Neural crest cell (in vitro differentiated cells): ENCODE results near the gene MKRN2OS. TPM values are rescaled to one million over a fixed set of nuclear protein-coding genes. Genes with fewer than 3 reads are reported as not detected.

Source experiments
- DNase-seq: peaks from one replicate; pipeline ENCODE4 v3.0.0; 2021; ENCODE audit warnings: low read depth, mixed read lengths, low spot score
- H3K27ac Mint-ChIP-seq: one replicate; pipeline ENCODE4 v1.8.0; 2021; ENCODE audit warnings: mild to moderate bottlenecking, mixed read lengths; ENCODE audit not compliant: unreplicated experiment
- H3K27me3 Mint-ChIP-seq: 2 replicates; pipeline ENCODE4 v1.8.0; 2021; ENCODE audit warnings: low read depth, mild to moderate bottlenecking, mixed read lengths
- H3K36me3 Mint-ChIP-seq: 2 replicates; pipeline ENCODE4 v1.8.0; 2021; ENCODE audit warnings: low read depth, mild to moderate bottlenecking, mixed read lengths
- H3K4me1 Mint-ChIP-seq: 2 replicates; pipeline ENCODE4 v1.8.0; 2021; ENCODE audit warnings: mixed read lengths
- H3K4me3 Mint-ChIP-seq: one replicate; pipeline ENCODE4 v1.8.0; 2021; ENCODE audit warnings: mild to moderate bottlenecking, mixed read lengths
- H3K9me3 Mint-ChIP-seq: 2 replicates; pipeline ENCODE4 v1.8.0; 2021; ENCODE audit warnings: mixed read lengths
- total RNA-seq: library from RNA; stranded (reverse); gene quantifications from 2 replicates; pipeline ENCODE4 v1.2.1, GENCODE V29; 2021
- TF ChIP-seq, protein P1 (sequence below): fragments of 200-600 bp; sonication (generic); conservative IDR thresholded peaks from 2 replicates; pipeline ENCODE4 v1.5.0; 2021; ENCODE audit warnings: antibody characterized with exemption, mild to moderate bottlenecking

The MKRN2OS gene
- total RNA-seq, 1 donor from 2014 or later: not detected

GRCh38 chr3:12588039-12589009 is 43.0 kb upstream of the MKRN2OS start:
- no peak for DNase-seq
- Mint-ChIP-seq H3K36me3 (peaks cover 36% of the 10 kb centered on the region), H3K9me3 (no peaks in the 10 kb centered on the region), H3K27ac (no peak overlapping the region), H3K27me3 (no peaks in the 10 kb centered on the region), H3K4me3 (peak overlapping the region; percentile 5), H3K4me1 (peaks cover 31% of the 10 kb centered on the region)
- TF ChIP-seq, protein P1, sequence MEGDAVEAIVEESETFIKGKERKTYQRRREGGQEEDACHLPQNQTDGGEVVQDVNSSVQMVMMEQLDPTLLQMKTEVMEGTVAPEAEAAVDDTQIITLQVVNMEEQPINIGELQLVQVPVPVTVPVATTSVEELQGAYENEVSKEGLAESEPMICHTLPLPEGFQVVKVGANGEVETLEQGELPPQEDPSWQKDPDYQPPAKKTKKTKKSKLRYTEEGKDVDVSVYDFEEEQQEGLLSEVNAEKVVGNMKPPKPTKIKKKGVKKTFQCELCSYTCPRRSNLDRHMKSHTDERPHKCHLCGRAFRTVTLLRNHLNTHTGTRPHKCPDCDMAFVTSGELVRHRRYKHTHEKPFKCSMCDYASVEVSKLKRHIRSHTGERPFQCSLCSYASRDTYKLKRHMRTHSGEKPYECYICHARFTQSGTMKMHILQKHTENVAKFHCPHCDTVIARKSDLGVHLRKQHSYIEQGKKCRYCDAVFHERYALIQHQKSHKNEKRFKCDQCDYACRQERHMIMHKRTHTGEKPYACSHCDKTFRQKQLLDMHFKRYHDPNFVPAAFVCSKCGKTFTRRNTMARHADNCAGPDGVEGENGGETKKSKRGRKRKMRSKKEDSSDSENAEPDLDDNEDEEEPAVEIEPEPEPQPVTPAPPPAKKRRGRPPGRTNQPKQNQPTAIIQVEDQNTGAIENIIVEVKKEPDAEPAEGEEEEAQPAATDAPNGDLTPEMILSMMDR: no peak

GRCh38 chr3:12586403-12586802 is 41.1 kb upstream of the MKRN2OS start:
- TF ChIP-seq, protein P1: no peak
- Mint-ChIP-seq H3K4me3 (no peak overlapping the region), H3K4me1 (peaks cover 31% of the 10 kb centered on the region), H3K27me3 (no peaks in the 10 kb centered on the region), H3K27ac (no peak overlapping the region), H3K9me3 (no peaks in the 10 kb centered on the region), H3K36me3 (peaks cover 24% of the 10 kb centered on the region)
- DNase-seq: no peak

DNA sequence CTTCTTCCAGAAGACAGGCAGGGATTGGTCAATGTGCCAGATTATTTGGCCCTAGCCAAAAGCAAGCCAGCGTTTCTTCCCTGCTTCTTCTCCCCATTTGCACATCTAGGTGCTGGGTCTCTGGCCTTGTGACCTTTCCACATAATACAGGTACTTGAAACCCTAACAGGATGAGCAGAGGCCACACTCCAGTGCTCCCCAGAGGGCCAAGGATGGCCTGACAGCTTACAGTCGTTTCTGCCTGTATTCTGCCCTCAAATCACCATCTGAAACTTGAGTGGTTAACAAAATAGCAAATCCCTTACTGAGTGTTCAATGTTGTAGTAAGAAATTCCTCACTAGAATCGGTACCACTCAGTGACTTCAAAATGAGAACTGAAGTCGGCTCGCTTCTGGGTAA is 40.7 kb upstream of the MKRN2OS start:
- DNase-seq: no peak
- Mint-ChIP-seq H3K9me3 (no peaks in the 10 kb centered on the region), H3K36me3 (peaks cover 26% of the 10 kb centered on the region), H3K4me1 (peaks cover 31% of the 10 kb centered on the region), H3K4me3 (peak overlapping the region; percentile 66), H3K27ac (peak overlapping the region; percentile 50), H3K27me3 (no peaks in the 10 kb centered on the region)
- TF ChIP-seq, protein P1: no peak

DNA sequence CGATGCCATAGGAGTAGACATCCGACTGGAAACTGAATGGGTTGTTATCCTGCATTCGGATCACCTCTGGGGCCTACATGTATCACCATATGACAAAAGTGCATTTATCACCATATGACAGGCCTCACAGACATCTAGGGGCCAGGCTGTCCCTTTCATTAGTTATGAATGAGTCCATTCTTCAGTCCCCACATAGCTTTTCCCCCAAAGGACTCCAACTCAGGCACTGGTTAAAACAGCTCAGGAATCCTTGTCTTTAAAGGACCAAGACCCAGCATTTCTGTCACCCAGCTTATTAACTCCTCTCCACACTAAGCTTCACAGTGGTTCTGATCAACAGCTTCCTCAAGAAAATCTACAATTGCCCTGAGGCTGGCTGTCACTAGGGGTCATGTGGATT is 39.9 kb upstream of the MKRN2OS start:
- H3K36me3 Mint-ChIP-seq: peaks cover 25% of the 10 kb centered on the region
- DNase-seq: peak; percentile 6
- no peaks in the 10 kb centered on the region for H3K27me3 Mint-ChIP-seq
- H3K27ac Mint-ChIP-seq: peak overlapping the region; percentile 46
- TF ChIP-seq, protein P1: no peak
- H3K4me1 Mint-ChIP-seq: peaks cover 31% of the 10 kb centered on the region
- H3K4me3 Mint-ChIP-seq: peak overlapping the region; percentile 66
- no peaks in the 10 kb centered on the region for H3K9me3 Mint-ChIP-seq

- Mint-ChIP-seq H3K9me3 (no peaks in the 10 kb centered on the region), H3K36me3 (peaks cover 24% of the 10 kb centered on the region), H3K4me3 (no peak overlapping the region), H3K4me1 (peaks cover 31% of the 10 kb centered on the region), H3K27me3 (no peaks in the 10 kb centered on the region), H3K27ac (peak overlapping the region; percentile 86)
- no peak for DNase-seq
- TF ChIP-seq, protein P1: no peak
Observed at GRCh38 chr3:12584083-12584482, 38.8 kb upstream of the MKRN2OS start.
